Measurements from ENCODE around the gene HPS3. TPM values are rescaled to one million over a fixed set of nuclear protein-coding genes. Genes with fewer than 3 reads are reported as not detected.
A peak's percentile ranks its signal among the peaks of the same experiment; 100 is the strongest.

Gene HPS3
- total RNA-seq, 1 experiment from 2014 or later = 11.3 TPM

DNA sequence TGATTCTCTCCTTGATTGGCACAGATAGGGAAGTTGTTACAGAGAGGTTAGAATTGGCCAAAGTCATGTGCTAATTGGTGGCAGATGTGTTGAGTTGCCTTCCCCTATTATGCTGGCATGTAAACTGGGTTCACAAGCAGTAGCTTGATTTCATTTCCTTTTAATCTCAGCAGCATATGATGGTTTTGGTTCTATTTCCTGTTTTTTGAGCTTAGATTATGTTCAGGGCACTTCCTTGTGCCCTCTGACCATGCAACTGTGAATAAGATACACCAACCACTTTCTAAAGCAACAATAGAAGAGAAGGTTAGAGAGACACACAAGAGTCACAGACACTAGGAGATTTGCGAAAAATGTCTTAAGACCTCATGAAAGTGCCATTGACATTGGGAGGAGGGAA, 16.5 kb downstream of the HPS3 start:
- Histone ChIP-seq H3K27ac (ENCODE audit: low read length) (no peak overlapping the region), H2AFZ (ENCODE audit: low read length) (no peak overlapping the region), H3K9ac (ENCODE audit: low read length) (no peak overlapping the region), H3K36me3 (ENCODE audit: low read depth, low read length) (peaks cover 10% of the 10 kb centered on the region), H3K27me3 (ENCODE audit: low read length) (no peaks in the 10 kb centered on the region), H3F3A (ENCODE audit: low read length, unreplicated experiment) (no peaks in the 10 kb centered on the region), H3K4me2 (ENCODE audit: low read length) (no peak overlapping the region), H3K79me2 (ENCODE audit: low read length) (no peaks in the 10 kb centered on the region), H3K9me2 (replicated peaks; ENCODE audit: low read length) (no peaks in the 10 kb centered on the region), H4K20me1 (ENCODE audit: low read length) (no peaks in the 10 kb centered on the region), H3K4me1 (ENCODE audit: insufficient read depth, low read length) (no peaks in the 10 kb centered on the region), H3K9me3 (ENCODE audit: low read length) (no peaks in the 10 kb centered on the region), H3K4me3 (ENCODE audit: low read length) (no peak overlapping the region)
- TF ChIP-seq EZH2phosphoT487 (IDR thresholded peaks at IDR 0.05; ENCODE audit: borderline replicate concordance, low read length) (no peak), EZH2 (IDR thresholded peaks at IDR 0.05; ENCODE audit: low read length, unreplicated experiment) (no peak)
- TF ChIP-seq, protein P1, sequence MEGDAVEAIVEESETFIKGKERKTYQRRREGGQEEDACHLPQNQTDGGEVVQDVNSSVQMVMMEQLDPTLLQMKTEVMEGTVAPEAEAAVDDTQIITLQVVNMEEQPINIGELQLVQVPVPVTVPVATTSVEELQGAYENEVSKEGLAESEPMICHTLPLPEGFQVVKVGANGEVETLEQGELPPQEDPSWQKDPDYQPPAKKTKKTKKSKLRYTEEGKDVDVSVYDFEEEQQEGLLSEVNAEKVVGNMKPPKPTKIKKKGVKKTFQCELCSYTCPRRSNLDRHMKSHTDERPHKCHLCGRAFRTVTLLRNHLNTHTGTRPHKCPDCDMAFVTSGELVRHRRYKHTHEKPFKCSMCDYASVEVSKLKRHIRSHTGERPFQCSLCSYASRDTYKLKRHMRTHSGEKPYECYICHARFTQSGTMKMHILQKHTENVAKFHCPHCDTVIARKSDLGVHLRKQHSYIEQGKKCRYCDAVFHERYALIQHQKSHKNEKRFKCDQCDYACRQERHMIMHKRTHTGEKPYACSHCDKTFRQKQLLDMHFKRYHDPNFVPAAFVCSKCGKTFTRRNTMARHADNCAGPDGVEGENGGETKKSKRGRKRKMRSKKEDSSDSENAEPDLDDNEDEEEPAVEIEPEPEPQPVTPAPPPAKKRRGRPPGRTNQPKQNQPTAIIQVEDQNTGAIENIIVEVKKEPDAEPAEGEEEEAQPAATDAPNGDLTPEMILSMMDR (conservative IDR thresholded peaks at IDR 0.05; ENCODE audit: low read depth, low read length) = no peak
- intact Hi-C loops (cut with micrococcal nuclease) = no loop called here
- ATAC-seq (no peak), DNase-seq (no peak)
- ChIA-PET POLR2A (ENCODE audit: unreplicated experiment) (no interaction called here), CTCF (no interaction called here)
- no TSS peak for BruUV-seq (replicated peaks)

DNA sequence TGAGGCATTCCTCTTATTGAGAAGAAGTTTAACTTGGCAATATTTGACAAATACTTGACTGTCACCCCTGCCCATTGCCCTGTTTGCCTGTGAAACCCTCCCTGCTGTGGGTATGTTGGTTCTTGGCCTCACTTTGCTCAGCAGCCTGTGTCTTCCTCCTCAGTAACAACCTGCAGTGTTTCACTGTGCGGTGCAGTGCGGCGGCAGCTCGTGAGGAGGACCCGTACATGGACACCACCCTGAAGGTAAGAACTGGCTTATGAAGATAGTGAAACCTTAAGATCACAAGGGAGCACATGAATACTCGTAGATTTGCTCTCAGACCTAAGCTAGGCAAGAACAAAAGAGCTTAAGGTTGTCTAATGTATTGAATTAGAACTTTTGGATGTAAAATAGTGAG, 21.0 kb downstream of the HPS3 start:
- H3K79me2 ChIP-seq (ENCODE audit: low read length) = no peaks in the 10 kb centered on the region
- intact Hi-C loops (cut with micrococcal nuclease) = no loop called here
- no peak for ATAC-seq

DNA sequence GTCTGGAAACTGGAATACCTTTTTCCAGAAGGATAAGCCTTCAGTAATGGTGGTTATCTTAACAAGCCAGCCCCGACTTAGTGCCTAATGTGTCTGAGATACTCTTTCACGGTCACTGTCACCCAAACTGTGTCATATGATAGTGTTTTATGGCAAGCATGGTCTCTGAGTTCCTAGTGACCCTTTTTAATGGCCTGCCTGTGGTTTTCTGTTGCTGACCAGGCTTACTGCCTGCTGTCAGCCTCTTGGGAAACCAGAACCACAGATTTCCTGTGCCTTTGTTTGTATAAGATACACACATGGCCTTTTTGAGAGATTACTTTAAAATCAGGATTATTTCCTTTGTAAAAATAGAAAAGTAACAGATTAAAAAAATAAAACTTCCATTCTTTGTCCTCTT, 22.4 kb downstream of the HPS3 start:
- TF ChIP-seq EZH2phosphoT487 (IDR thresholded peaks at IDR 0.05; ENCODE audit: borderline replicate concordance, low read length) = no peak
- TF ChIP-seq, protein P1 (conservative IDR thresholded peaks at IDR 0.05; ENCODE audit: low read depth, low read length) = no peak
- no peak for TF ChIP-seq EZH2 (IDR thresholded peaks at IDR 0.05; ENCODE audit: low read length, unreplicated experiment)
- Histone ChIP-seq H3K4me3 (ENCODE audit: low read length) (no peak overlapping the region), H3K27me3 (ENCODE audit: low read length) (no peaks in the 10 kb centered on the region), H3K36me3 (ENCODE audit: low read depth, low read length) (peaks cover 12% of the 10 kb centered on the region; the same call in 1 of the 2 replicates), H3K9ac (ENCODE audit: low read length) (no peak overlapping the region), H4K20me1 (ENCODE audit: low read length) (no peaks in the 10 kb centered on the region), H3K4me1 (ENCODE audit: insufficient read depth, low read length) (peaks cover 9% of the 10 kb centered on the region; the same call in 1 of the 2 replicates), H3K79me2 (ENCODE audit: low read length) (no peaks in the 10 kb centered on the region), H3K9me2 (replicated peaks; ENCODE audit: low read length) (no peaks in the 10 kb centered on the region), H3K27ac (ENCODE audit: low read length) (no peak overlapping the region), H3K9me3 (ENCODE audit: low read length) (no peaks in the 10 kb centered on the region), H3F3A (ENCODE audit: low read length, unreplicated experiment) (no peaks in the 10 kb centered on the region), H2AFZ (ENCODE audit: low read length) (no peak overlapping the region), H3K4me2 (ENCODE audit: low read length) (no peak overlapping the region)
- BruUV-seq (replicated peaks) = no TSS peak
- POLR2A ChIA-PET (ENCODE audit: unreplicated experiment) = no interaction called here
- CTCF ChIA-PET = no interaction called here
- peak; percentile 28 for DNase-seq
- peak; percentile 60 for ATAC-seq
- intact Hi-C loops (cut with micrococcal nuclease) = no loop called here

More for the DNA sequence above, 21.0 kb downstream of the HPS3 start:
- no peaks in the 10 kb centered on the region for H3F3A ChIP-seq (ENCODE audit: low read length, unreplicated experiment)
- H3K27me3 ChIP-seq (ENCODE audit: low read length) = no peaks in the 10 kb centered on the region
- no peak overlapping the region for H3K4me3 ChIP-seq (ENCODE audit: low read length)
- no peak overlapping the region for H3K27ac ChIP-seq (ENCODE audit: low read length)
- H3K36me3 ChIP-seq (ENCODE audit: low read depth, low read length) = peaks cover 9% of the 10 kb centered on the region; the same call in 1 of the 2 replicates
- no peaks in the 10 kb centered on the region for H3K9me3 ChIP-seq (ENCODE audit: low read length)
- DNase-seq = no peak
- H3K4me1 ChIP-seq (ENCODE audit: insufficient read depth, low read length) = peaks cover 9% of the 10 kb centered on the region; the same call in 1 of the 2 replicates
- H3K9ac ChIP-seq (ENCODE audit: low read length) = no peak overlapping the region
- POLR2A ChIA-PET (ENCODE audit: unreplicated experiment) = no interaction called here
- H3K4me2 ChIP-seq (ENCODE audit: low read length) = no peak overlapping the region
- no peak overlapping the region for H2AFZ ChIP-seq (ENCODE audit: low read length)
- no peak for TF ChIP-seq EZH2 (IDR thresholded peaks at IDR 0.05; ENCODE audit: low read length, unreplicated experiment)
- TF ChIP-seq, protein P1 (conservative IDR thresholded peaks at IDR 0.05; ENCODE audit: low read depth, low read length) = no peak
- TF ChIP-seq EZH2phosphoT487 (IDR thresholded peaks at IDR 0.05; ENCODE audit: borderline replicate concordance, low read length) = no peak
- CTCF ChIA-PET = no interaction called here
- H4K20me1 ChIP-seq (ENCODE audit: low read length) = no peaks in the 10 kb centered on the region
- BruUV-seq (replicated peaks) = no TSS peak
- no peaks in the 10 kb centered on the region for H3K9me2 ChIP-seq (replicated peaks; ENCODE audit: low read length)

Data from PC-3 (cell line).